ENCODE data around the gene ME3. TPM values are rescaled to one million over a fixed set of nuclear protein-coding genes. Genes with fewer than 3 reads are reported as not detected.
A peak's percentile ranks its signal among the peaks of the same experiment; 100 is the strongest.

The ME3 gene
- total RNA-seq, 1 experiment from 2014 or later: 0.30 TPM

- no peak for TF ChIP-seq EGR1 (IDR thresholded peaks at IDR 0.05; ENCODE audit: low read depth)
- no peak for TF ChIP-seq EZH2phosphoT487 (IDR thresholded peaks at IDR 0.05; ENCODE audit: borderline replicate concordance)
- no peak for TF ChIP-seq POLR2A (IDR thresholded peaks at IDR 0.05; ENCODE audit: borderline replicate concordance, extremely low read depth, insufficient read depth, insufficient read length)
- TF ChIP-seq ATF3 (IDR thresholded peaks at IDR 0.05): no peak
- TF ChIP-seq ZFX (IDR thresholded peaks at IDR 0.05): no peak
- no peak for TF ChIP-seq MAX (IDR thresholded peaks at IDR 0.05)
- no peak for TF ChIP-seq CBX3 (IDR thresholded peaks at IDR 0.05; ENCODE audit: low read depth)
These were observed 258.4 kb downstream of the ME3 start (continued) for GRCh38 chr11:86414032-86414431.

GRCh38 chr11:86408845-86409244, 263.6 kb downstream of the ME3 start:
- no peak for TF ChIP-seq CEBPB (IDR thresholded peaks at IDR 0.05; ENCODE audit: low read depth)
- no peak for TF ChIP-seq EZH2 (IDR thresholded peaks at IDR 0.05)
- no peak for TF ChIP-seq TCF7L2 (IDR thresholded peaks at IDR 0.05; ENCODE audit: borderline replicate concordance, extremely low read depth, insufficient read depth, insufficient read length)
- TF ChIP-seq, protein P1, sequence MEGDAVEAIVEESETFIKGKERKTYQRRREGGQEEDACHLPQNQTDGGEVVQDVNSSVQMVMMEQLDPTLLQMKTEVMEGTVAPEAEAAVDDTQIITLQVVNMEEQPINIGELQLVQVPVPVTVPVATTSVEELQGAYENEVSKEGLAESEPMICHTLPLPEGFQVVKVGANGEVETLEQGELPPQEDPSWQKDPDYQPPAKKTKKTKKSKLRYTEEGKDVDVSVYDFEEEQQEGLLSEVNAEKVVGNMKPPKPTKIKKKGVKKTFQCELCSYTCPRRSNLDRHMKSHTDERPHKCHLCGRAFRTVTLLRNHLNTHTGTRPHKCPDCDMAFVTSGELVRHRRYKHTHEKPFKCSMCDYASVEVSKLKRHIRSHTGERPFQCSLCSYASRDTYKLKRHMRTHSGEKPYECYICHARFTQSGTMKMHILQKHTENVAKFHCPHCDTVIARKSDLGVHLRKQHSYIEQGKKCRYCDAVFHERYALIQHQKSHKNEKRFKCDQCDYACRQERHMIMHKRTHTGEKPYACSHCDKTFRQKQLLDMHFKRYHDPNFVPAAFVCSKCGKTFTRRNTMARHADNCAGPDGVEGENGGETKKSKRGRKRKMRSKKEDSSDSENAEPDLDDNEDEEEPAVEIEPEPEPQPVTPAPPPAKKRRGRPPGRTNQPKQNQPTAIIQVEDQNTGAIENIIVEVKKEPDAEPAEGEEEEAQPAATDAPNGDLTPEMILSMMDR (IDR thresholded peaks at IDR 0.05 in 2 of 3, conservative IDR thresholded peaks at IDR 0.05 in 1 of 3; ENCODE audit: borderline replicate concordance in 1 of 3, insufficient read depth in 1 of 3, low read depth in 2 of 3, low read length in 2 of 3): peak; percentile 19 to 49 (median 39); a peak in 4 of 6 replicates
- TF ChIP-seq RAD21 (IDR thresholded peaks at IDR 0.05; ENCODE audit: low read depth): peak; percentile 30; the same call in 1 of the 2 replicates
- no peak for TF ChIP-seq ZFX (IDR thresholded peaks at IDR 0.05)
- no peak for TF ChIP-seq ELF1 (IDR thresholded peaks at IDR 0.05; ENCODE audit: borderline replicate concordance, low read depth)
- TF ChIP-seq CBX3 (IDR thresholded peaks at IDR 0.05; ENCODE audit: low read depth): no peak
- TF ChIP-seq ZNF274 (IDR thresholded peaks at IDR 0.05; ENCODE audit: low read depth, low read length): no peak
- TF ChIP-seq ATF3 (IDR thresholded peaks at IDR 0.05): no peak
- no peak overlapping the region for H3K27ac ChIP-seq (ENCODE audit: low read depth, low read length)
- RAD21 ChIA-PET (ENCODE audit: low non-redundant PET in 1 of 2, low total read pairs in 2 of 2, uncharacterized antibody in 2 of 2, unreplicated experiment in 2 of 2): no interaction called here
- no peaks in the 10 kb centered on the region for H3K27me3 ChIP-seq (ENCODE audit: insufficient read depth, low read length)
- POLR2A ChIA-PET: no interaction called here
- H3K9me2 ChIP-seq (ENCODE audit: insufficient read depth): no peaks in the 10 kb centered on the region
- no TSS peak for BruUV-seq (replicated peaks)
- no peaks in the 10 kb centered on the region for H4K20me1 ChIP-seq (ENCODE audit: insufficient read depth)
- H3K4me3 ChIP-seq (replicated peaks in 1 of 2; ENCODE audit: low read depth in 1 of 2, low read length in 2 of 2): no peak overlapping the region
- intact Hi-C loops (cut with micrococcal nuclease): no loop called here
- H3K36me3 ChIP-seq (ENCODE audit: control insufficient read depth in 1 of 2, insufficient read depth in 2 of 2, low read length in 2 of 2): no peaks in the 10 kb centered on the region
- H3K9me3 ChIP-seq (ENCODE audit: control insufficient read depth in 1 of 2, insufficient read depth in 1 of 2, low read depth in 1 of 2, low read length in 2 of 2): no peaks in the 10 kb centered on the region
- no peaks in the 10 kb centered on the region for H3K4me1 ChIP-seq (ENCODE audit: control insufficient read depth in 1 of 2, insufficient read depth in 2 of 2, low read length in 2 of 2)
- H3K4me2 ChIP-seq (ENCODE audit: low read length): no peak overlapping the region
- no peak overlapping the region for H3K9ac ChIP-seq (ENCODE audit: low read length)
- H3K79me2 ChIP-seq (ENCODE audit: insufficient read depth, low read length): no peaks in the 10 kb centered on the region
- CTCF ChIA-PET: no interaction called here
- DNase-seq (ENCODE audit: low read depth, low spot score): no peak
- ATAC-seq: no peak
- H2AFZ ChIP-seq (ENCODE audit: low read depth, low read length, poor library complexity, severe bottlenecking): no peak overlapping the region

Data from HCT116 (cell line).